Hepatocyte (in vitro differentiated cells): Measurements from ENCODE around the gene SART1. TPM values are rescaled to one million over a fixed set of nuclear protein-coding genes. Genes with fewer than 3 reads are reported as not detected.

Experiments
- DNase-seq: peaks from one replicate; pipeline ENCODE4 v3.0.0-alpha.2; 2016; ENCODE audit warnings: low spot score
- H2AFZ ChIP-seq: fragments of 200-600 bp; sonication (generic); 2 replicates; pipeline ENCODE4 v1.6.0; 2016; ENCODE audit warnings: antibody characterized with exemption, mild to moderate bottlenecking
- H3K27ac ChIP-seq: fragments of 200-600 bp; sonication (generic); 2 replicates; pipeline ENCODE4 v1.5.1; 2016; ENCODE audit warnings: mild to moderate bottlenecking
- H3K27me3 ChIP-seq: fragments of 200-600 bp; sonication (generic); 2 replicates; pipeline ENCODE4 v1.6.1; 2016
- H3K36me3 ChIP-seq: fragments of 200-600 bp; sonication (generic); replicated peaks from 2 replicates; pipeline ENCODE4 v1.5.1; 2016; ENCODE audit warnings: low read depth; ENCODE audit not compliant: insufficient read depth
- H3K4me1 ChIP-seq: fragments of 200-600 bp; sonication (generic); 2 replicates; pipeline ENCODE4 v1.5.1; 2016; ENCODE audit warnings: mild to moderate bottlenecking, moderate library complexity; ENCODE audit not compliant: insufficient read depth
- H3K4me2 ChIP-seq: fragments of 200-600 bp; sonication (generic); 2 replicates; pipeline ENCODE4 v1.6.0; 2016
- H3K4me3 ChIP-seq: fragments of 200-600 bp; sonication (generic); 2 replicates; pipeline ENCODE4 v1.5.1; 2016; ENCODE audit warnings: mild to moderate bottlenecking
- H3K79me2 ChIP-seq: fragments of 200-600 bp; sonication (generic); 2 replicates; pipeline ENCODE4 v1.6.0; 2017; ENCODE audit warnings: mild to moderate bottlenecking
- H3K9me2 ChIP-seq: fragments of 200-600 bp; sonication (generic); replicated peaks from 2 replicates; pipeline ENCODE4 v1.6.0; 2017; ENCODE audit warnings: mild to moderate bottlenecking; ENCODE audit not compliant: insufficient read depth
- H3K9me3 ChIP-seq: fragments of 200-600 bp; sonication (generic); 2 replicates; pipeline ENCODE4 v1.5.1; 2016; ENCODE audit warnings: low read depth, mild to moderate bottlenecking
- H4K20me1 ChIP-seq: fragments of 200-600 bp; sonication (generic); 2 replicates; pipeline ENCODE4 v1.6.0; 2016; ENCODE audit warnings: mild to moderate bottlenecking; ENCODE audit not compliant: insufficient read depth, poor library complexity, severe bottlenecking
- EZH2 ChIP-seq: fragments of 200-600 bp; sonication (generic); IDR thresholded peaks from 2 replicates; pipeline ENCODE4 v1.6.1; 2016; ENCODE audit warnings: antibody characterized with exemption, mild to moderate bottlenecking, borderline replicate concordance
- EZH2phosphoT487 ChIP-seq: fragments of 200-600 bp; sonication (generic); IDR thresholded peaks from one replicate; pipeline ENCODE4 v1.6.1; 2018; ENCODE audit warnings: antibody characterized with exemption, mild to moderate bottlenecking, low read depth, moderate library complexity; ENCODE audit not compliant: unreplicated experiment, severe bottlenecking
- WGBS: methylation state at CpG from one replicate; pipeline ENCODE4 v1.1.6; 2016; ENCODE audit warnings: low lambda C conversion rate; ENCODE audit errors: missing lambda C conversion rate; 5-methylcytosine and 5-hydroxymethylcytosine counted together
- polyA plus RNA-seq: library from polyadenylated mRNA; unstranded; fragments of >200 nt; fragmentation: Nextera tagmentation; extraction: Ambion mirVana; gene quantifications from 2 replicates; pipeline ENCODE4 v1.2.1, GENCODE V29; 2016
- total RNA-seq: library from RNA; depleted of rRNA; stranded (reverse); fragments of >200 nt; gene quantifications from 2 replicates; pipeline ENCODE4 v1.2.3, GENCODE V29; 2014
- TF ChIP-seq, protein P1 (sequence below): fragments of 200-600 bp; sonication (generic); IDR thresholded peaks from 2 replicates; pipeline ENCODE4 v1.5.1; 2016; ENCODE audit warnings: antibody characterized with exemption, mild to moderate bottlenecking; ENCODE audit not compliant: poor library complexity

SART1 gene
- total and polyA plus RNA-seq, 2 experiments from 2014 or later: 32.5 to 34.1 TPM

DNA sequence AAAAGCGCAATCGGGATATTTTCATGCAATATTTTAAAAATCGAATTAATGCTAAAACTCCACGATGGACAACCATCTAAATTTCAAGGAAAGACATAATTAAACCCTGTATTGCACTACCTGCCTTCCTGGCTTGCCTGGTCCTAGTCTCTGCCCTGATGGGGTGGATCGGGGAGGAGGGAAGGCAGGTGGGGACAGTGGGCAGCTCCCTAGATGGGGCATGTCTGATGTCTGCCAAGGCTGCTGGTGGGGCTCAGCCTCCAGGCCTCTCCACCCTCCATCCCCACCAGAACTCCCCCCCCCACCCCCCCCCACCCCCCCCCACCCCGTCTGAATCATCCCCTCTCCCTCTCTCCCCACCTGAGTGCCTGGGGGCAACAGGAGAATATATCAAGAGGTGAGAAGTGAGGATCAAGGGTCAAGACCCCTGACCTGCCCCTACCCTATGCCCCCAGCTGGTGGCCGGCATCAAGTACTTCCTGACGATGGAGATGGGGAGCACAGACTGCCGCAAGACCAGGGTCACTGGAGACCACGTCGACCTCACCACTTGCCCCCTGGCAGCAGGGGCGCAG lies 50.9 kb downstream of the SART1 start:
- no peak overlapping the region for H3K27ac ChIP-seq
- DNase-seq: no peak
- H3K4me2 ChIP-seq: no peak overlapping the region
- H3K9me2 ChIP-seq: no peaks in the 10 kb centered on the region
- no peak overlapping the region for H2AFZ ChIP-seq
- H3K4me1 ChIP-seq: no peaks in the 10 kb centered on the region
- no peaks in the 10 kb centered on the region for H4K20me1 ChIP-seq
- TF ChIP-seq EZH2 (no peak), EZH2phosphoT487 (no peak)
- TF ChIP-seq, protein P1, sequence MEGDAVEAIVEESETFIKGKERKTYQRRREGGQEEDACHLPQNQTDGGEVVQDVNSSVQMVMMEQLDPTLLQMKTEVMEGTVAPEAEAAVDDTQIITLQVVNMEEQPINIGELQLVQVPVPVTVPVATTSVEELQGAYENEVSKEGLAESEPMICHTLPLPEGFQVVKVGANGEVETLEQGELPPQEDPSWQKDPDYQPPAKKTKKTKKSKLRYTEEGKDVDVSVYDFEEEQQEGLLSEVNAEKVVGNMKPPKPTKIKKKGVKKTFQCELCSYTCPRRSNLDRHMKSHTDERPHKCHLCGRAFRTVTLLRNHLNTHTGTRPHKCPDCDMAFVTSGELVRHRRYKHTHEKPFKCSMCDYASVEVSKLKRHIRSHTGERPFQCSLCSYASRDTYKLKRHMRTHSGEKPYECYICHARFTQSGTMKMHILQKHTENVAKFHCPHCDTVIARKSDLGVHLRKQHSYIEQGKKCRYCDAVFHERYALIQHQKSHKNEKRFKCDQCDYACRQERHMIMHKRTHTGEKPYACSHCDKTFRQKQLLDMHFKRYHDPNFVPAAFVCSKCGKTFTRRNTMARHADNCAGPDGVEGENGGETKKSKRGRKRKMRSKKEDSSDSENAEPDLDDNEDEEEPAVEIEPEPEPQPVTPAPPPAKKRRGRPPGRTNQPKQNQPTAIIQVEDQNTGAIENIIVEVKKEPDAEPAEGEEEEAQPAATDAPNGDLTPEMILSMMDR: no peak
- no peaks in the 10 kb centered on the region for H3K79me2 ChIP-seq
- no peaks in the 10 kb centered on the region for H3K36me3 ChIP-seq
- peaks cover 22% of the 10 kb centered on the region for H3K27me3 ChIP-seq
- no peaks in the 10 kb centered on the region for H3K9me3 ChIP-seq
- H3K4me3 ChIP-seq: no peak overlapping the region
- WGBS: 64% methylated on average over 11 of the region's 12 CpGs

DNA sequence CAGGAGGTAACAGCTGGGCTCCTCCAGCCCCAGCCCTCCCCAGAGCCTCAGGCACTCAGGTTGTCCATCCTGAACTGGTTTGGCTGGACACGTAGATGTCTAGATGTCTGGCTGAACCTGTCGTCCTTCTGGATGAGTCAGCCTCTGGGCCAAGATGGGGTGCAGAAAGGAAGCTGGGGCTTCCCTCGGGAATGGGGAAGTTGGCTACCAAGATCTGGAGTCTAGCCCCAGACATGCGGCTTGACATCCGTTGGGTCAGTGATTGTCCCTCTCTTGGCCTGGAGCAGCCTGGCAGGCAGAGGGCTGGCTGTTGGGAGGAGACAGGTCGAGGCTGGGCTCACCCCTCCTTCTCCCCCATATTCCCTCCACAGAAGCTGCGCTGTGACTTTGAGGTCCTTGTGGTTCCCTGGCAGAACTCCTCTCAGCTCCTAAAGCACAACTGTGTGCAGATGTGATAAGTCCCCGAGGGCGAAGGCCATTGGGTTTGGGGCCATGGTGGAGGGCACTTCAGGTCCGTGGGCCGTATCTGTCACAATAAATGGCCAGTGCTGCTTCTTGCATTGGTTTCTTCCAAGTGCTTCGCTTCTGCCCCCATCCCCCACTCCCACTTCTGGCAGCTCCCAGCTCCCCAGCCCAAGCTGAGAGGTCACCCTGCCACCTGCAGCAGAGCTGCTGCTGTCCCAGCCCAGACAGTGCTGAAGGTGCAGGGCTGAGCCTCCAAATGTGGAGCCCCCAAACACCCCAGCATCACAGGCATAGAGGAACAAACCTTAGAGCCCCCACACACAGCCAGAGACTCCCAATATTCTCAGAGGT lies 51.6 kb downstream of the SART1 start:
- Histone ChIP-seq H3K27me3 (peaks cover 22% of the 10 kb centered on the region), H3K79me2 (no peaks in the 10 kb centered on the region), H3K9me3 (no peaks in the 10 kb centered on the region), H4K20me1 (no peaks in the 10 kb centered on the region), H3K36me3 (no peaks in the 10 kb centered on the region), H3K4me2 (no peak overlapping the region), H3K9me2 (no peaks in the 10 kb centered on the region), H3K4me1 (no peaks in the 10 kb centered on the region), H3K4me3 (no peak overlapping the region), H2AFZ (no peak overlapping the region), H3K27ac (no peak overlapping the region)
- WGBS: 70% methylated on average over 12 of the region's 12 CpGs
- no peak for DNase-seq
- TF ChIP-seq EZH2phosphoT487 (no peak), EZH2 (no peak)
- TF ChIP-seq, protein P1: no peak

DNA sequence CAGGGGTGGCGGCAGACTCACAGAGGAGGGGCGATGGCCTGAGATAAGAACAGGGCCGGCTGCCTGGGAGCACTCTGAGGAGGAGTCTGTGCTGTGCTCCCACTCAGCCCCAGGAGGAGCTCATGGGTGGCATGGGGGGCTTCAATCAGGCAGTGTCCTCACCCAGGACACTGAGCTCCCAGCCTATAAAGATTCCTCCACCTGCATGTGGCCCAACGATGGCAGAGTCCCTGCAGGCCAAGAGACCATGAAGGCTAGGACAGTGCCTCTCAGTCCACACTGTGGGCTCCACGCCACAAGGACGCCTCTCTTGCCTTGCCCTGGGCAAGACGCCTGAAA lies 52.2 kb downstream of the SART1 start:
- TF ChIP-seq, protein P1: no peak
- TF ChIP-seq EZH2phosphoT487 (no peak), EZH2 (no peak)
- H3K4me1 ChIP-seq: no peaks in the 10 kb centered on the region
- no peaks in the 10 kb centered on the region for H3K9me3 ChIP-seq
- DNase-seq: no peak
- H3K4me3 ChIP-seq: no peak overlapping the region
- WGBS: 66% methylated on average over 7 of the region's 7 CpGs
- no peak overlapping the region for H3K27ac ChIP-seq
- H3K4me2 ChIP-seq: no peak overlapping the region
- H4K20me1 ChIP-seq: no peaks in the 10 kb centered on the region
- H3K9me2 ChIP-seq: no peaks in the 10 kb centered on the region
- no peaks in the 10 kb centered on the region for H3K36me3 ChIP-seq
- H2AFZ ChIP-seq: no peak overlapping the region
- H3K79me2 ChIP-seq: no peaks in the 10 kb centered on the region
- peaks cover 22% of the 10 kb centered on the region for H3K27me3 ChIP-seq
